SK-N-SH (cell line): ENCODE data around the gene LPCAT1. TPM values are rescaled to one million over a fixed set of nuclear protein-coding genes. Genes with fewer than 3 reads are reported as not detected.

Source experiments
- CTCF ChIA-PET: fragments of 300-600, 350-600 bp; formaldehyde crosslinking; extraction: SDS; loops from one replicate; lab custom pipeline; 2021; lab: Yijun Ruan, JAX
- POLR2A ChIA-PET: fragments of 350-600 bp; sonication (Branson Sonifier 250); formaldehyde crosslinking; extraction: SDS; loops from one replicate; lab custom pipeline; 2020; ENCODE audit warnings: antibody characterized with exemption, inconsistent platforms; lab: Yijun Ruan, JAX
- DNase-seq: peaks from one replicate; pipeline ENCODE4 v3.0.0; 2012
- H2AFZ ChIP-seq: fragments of 200-600 bp; sonication (generic); 2 replicates; pipeline ENCODE4 v1.8.1; 2016; ENCODE audit warnings: antibody characterized with exemption, mild to moderate bottlenecking, low read depth
- H3F3A ChIP-seq: fragments of 200-600 bp; sonication (generic); replicated peaks from 2 replicates; pipeline ENCODE3; 2016; ENCODE audit warnings: antibody characterized with exemption, mild to moderate bottlenecking; ENCODE audit not compliant: insufficient read depth
- H3K27ac ChIP-seq, 2 experiments: fragments of 200-500 bp in 1 of 2; fragments of 200-600 bp in 1 of 2; sonication (Bioruptor generic) in 1 of 2; sonication (generic), shearing (Covaris generic) in 1 of 2; 2 replicates each; pipeline versions ENCODE4 v1.5.1 to v1.6.1; 2014 to 2016; ENCODE audit warnings: low read depth in 2 of 2, inconsistent platforms in 1 of 2, low read length in 1 of 2, mild to moderate bottlenecking in 1 of 2, mixed read lengths in 1 of 2
- H3K27me3 ChIP-seq: fragments of 200-600 bp; sonication (generic), shearing (Covaris generic); 2 replicates; pipeline ENCODE4 v1.6.1; 2016; ENCODE audit warnings: mixed run types; ENCODE audit not compliant: insufficient read depth
- H3K36me3 ChIP-seq, 2 experiments: fragments of 200-500 bp in 1 of 2; fragments of 200-600 bp in 1 of 2; sonication (Bioruptor generic) in 1 of 2; sonication (generic) in 1 of 2; replicated peaks in 1 of 2; 2 replicates each; pipeline versions ENCODE3 to v1.5.1; 2014 to 2016; ENCODE audit warnings: low read length in 1 of 2, mild to moderate bottlenecking in 1 of 2; ENCODE audit not compliant: insufficient read depth in 2 of 2, control insufficient read depth in 1 of 2
- H3K4me1 ChIP-seq, 2 experiments: fragments of 200-500 bp in 1 of 2; fragments of 200-600 bp in 1 of 2; sonication (Bioruptor generic) in 1 of 2; sonication (generic), shearing (Covaris generic) in 1 of 2; 2 replicates each; pipeline versions ENCODE4 v1.5.1 to v1.6.1; 2014 to 2016; ENCODE audit warnings: low read depth in 1 of 2, low read length in 1 of 2, mixed run types in 1 of 2; ENCODE audit not compliant: insufficient read depth in 2 of 2, control insufficient read depth in 1 of 2
- H3K4me2 ChIP-seq: fragments of 200-600 bp; sonication (generic), shearing (Covaris generic); 2 replicates; pipeline ENCODE4 v1.6.1; 2017; ENCODE audit warnings: mixed run types
- H3K4me3 ChIP-seq, 2 experiments: fragments of 200-500 bp in 1 of 2; fragments of 200-600 bp in 1 of 2; sonication (Bioruptor generic) in 1 of 2; sonication (generic), shearing (Covaris generic) in 1 of 2; 2 replicates each; pipeline versions ENCODE4 v1.5.1 to v1.8.1; 2014 to 2016; ENCODE audit warnings: low read depth in 2 of 2, inconsistent platforms in 1 of 2, low read length in 1 of 2, mild to moderate bottlenecking in 1 of 2, mixed read lengths in 1 of 2, moderate library complexity in 1 of 2
- H3K79me2 ChIP-seq: fragments of 200-600 bp; sonication (generic); 2 replicates; pipeline ENCODE4 v1.8.1; 2017; ENCODE audit warnings: mild to moderate bottlenecking; ENCODE audit not compliant: insufficient read depth
- H3K9ac ChIP-seq: fragments of 200-600 bp; sonication (generic); 2 replicates; pipeline ENCODE4 v1.6.1; 2017; ENCODE audit warnings: mixed run types
- H3K9me2 ChIP-seq: fragments of 200-600 bp; sonication (generic); 2 replicates; pipeline ENCODE4 v1.6.1; 2017; ENCODE audit warnings: mixed run types
- H3K9me3 ChIP-seq: fragments of 200-600 bp; sonication (generic); 2 replicates; pipeline ENCODE4 v1.6.1; 2017; ENCODE audit warnings: mixed run types, mild to moderate bottlenecking, moderate library complexity
- H4K20me1 ChIP-seq: fragments of 200-600 bp; sonication (generic); 2 replicates; pipeline ENCODE4 v1.6.1; 2017; ENCODE audit warnings: mild to moderate bottlenecking, mixed run types; ENCODE audit not compliant: insufficient read depth
- CHD2 ChIP-seq: fragments of 150-350 bp; IDR thresholded peaks from 2 replicates; pipeline ENCODE4 v1.6.1; 2018; ENCODE audit warnings: low read length; ENCODE audit not compliant: partially characterized antibody
- EZH2phosphoT487 ChIP-seq: fragments of 200-600 bp; sonication (generic); IDR thresholded peaks from 2 replicates; pipeline ENCODE4 v1.6.1; 2017; ENCODE audit warnings: low read depth, mixed run types, mild to moderate bottlenecking, antibody characterized with exemption, moderate library complexity, borderline replicate concordance
- GABPA ChIP-seq: IDR thresholded peaks from 2 replicates; pipeline ENCODE4 v1.4.0; 2012; ENCODE audit warnings: low read depth, mild to moderate bottlenecking
- GATA2 ChIP-seq: sonication (generic); formaldehyde crosslinking; IDR thresholded peaks from 2 replicates; pipeline ENCODE4 v1.5.0; 2020; ENCODE audit warnings: mild to moderate bottlenecking, missing genetic modification reagents
- IRF3 ChIP-seq: fragments of 150-350 bp; IDR thresholded peaks from 2 replicates; pipeline ENCODE4 v1.6.1; 2016; ENCODE audit warnings: mild to moderate bottlenecking, low read depth, low read length
- NRF1 ChIP-seq: IDR thresholded peaks from 2 replicates; pipeline ENCODE4 v1.6.1; 2012; ENCODE audit warnings: low read depth, mild to moderate bottlenecking, low read length
- POLR2AphosphoS5 ChIP-seq: IDR thresholded peaks from 2 replicates; pipeline ENCODE4 v1.6.1; 2012; ENCODE audit warnings: low read depth, low read length
- RAD21 ChIP-seq: IDR thresholded peaks from 2 replicates; pipeline ENCODE4 v1.6.1; 2012; ENCODE audit warnings: mild to moderate bottlenecking, low read length
- TEAD4 ChIP-seq: IDR thresholded peaks from 2 replicates; pipeline ENCODE4 v1.4.0; 2012; ENCODE audit warnings: mild to moderate bottlenecking, borderline replicate concordance; ENCODE audit not compliant: insufficient read depth
- YY1 ChIP-seq: IDR thresholded peaks from 2 replicates; pipeline ENCODE4 v1.4.0; 2012; ENCODE audit warnings: low read depth, mild to moderate bottlenecking
- WGBS: methylation state at CpG from one replicate; pipeline ENCODE4 v1.1.6; 2017; ENCODE audit warnings: low lambda C conversion rate; 5-methylcytosine and 5-hydroxymethylcytosine counted together
- polyA plus RNA-seq, 3 experiments: library from polyadenylated mRNA; depleted of rRNA; stranded (reverse); fragments of >200 nt; gene quantifications; 2 replicates each; pipeline ENCODE4 v1.2.3, GENCODE V29; 2012
- TF ChIP-seq, protein P1 (sequence below): IDR thresholded peaks from 2 replicates; pipeline ENCODE4 v1.6.1; 2012; ENCODE audit warnings: mild to moderate bottlenecking, low read depth, low read length, moderate library complexity
- TF ChIP-seq, protein P2 (sequence below): IDR thresholded peaks from 2 replicates; pipeline ENCODE4 v1.4.0; 2012; ENCODE audit warnings: low read depth, borderline replicate concordance

LPCAT1 gene
- polyA plus RNA-seq, 1 of the 3 experiments (the other 2 are of a cell fraction) = 42.3 TPM

DNA sequence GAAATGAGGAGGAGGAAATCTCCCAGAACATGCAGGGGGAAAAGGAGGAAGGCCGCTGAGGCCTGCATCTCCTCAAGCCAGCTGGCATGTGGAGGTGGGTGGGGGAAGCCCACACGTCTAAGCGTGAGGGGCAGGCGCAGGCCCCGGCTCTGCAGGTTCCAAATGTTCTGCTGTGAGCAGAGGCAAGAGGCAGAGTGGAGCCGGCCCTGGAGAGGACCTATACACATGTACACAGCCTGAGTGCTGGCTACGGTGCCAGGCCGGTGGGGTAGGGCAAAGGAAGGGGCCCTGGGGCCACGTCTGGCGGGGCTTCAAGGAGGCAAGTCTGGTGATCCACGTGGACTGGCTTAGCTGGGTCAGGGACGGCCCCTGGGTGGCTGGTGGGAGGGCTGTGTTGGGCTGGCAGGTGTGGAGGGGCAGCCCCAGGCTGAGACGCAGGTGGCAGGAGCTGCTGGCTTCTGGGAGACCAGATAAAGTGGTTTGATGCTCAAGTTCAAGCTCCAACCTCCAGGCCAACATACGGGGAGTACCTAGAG, 26.4 kb downstream of the LPCAT1 start (continued):
- TF ChIP-seq, protein P1, sequence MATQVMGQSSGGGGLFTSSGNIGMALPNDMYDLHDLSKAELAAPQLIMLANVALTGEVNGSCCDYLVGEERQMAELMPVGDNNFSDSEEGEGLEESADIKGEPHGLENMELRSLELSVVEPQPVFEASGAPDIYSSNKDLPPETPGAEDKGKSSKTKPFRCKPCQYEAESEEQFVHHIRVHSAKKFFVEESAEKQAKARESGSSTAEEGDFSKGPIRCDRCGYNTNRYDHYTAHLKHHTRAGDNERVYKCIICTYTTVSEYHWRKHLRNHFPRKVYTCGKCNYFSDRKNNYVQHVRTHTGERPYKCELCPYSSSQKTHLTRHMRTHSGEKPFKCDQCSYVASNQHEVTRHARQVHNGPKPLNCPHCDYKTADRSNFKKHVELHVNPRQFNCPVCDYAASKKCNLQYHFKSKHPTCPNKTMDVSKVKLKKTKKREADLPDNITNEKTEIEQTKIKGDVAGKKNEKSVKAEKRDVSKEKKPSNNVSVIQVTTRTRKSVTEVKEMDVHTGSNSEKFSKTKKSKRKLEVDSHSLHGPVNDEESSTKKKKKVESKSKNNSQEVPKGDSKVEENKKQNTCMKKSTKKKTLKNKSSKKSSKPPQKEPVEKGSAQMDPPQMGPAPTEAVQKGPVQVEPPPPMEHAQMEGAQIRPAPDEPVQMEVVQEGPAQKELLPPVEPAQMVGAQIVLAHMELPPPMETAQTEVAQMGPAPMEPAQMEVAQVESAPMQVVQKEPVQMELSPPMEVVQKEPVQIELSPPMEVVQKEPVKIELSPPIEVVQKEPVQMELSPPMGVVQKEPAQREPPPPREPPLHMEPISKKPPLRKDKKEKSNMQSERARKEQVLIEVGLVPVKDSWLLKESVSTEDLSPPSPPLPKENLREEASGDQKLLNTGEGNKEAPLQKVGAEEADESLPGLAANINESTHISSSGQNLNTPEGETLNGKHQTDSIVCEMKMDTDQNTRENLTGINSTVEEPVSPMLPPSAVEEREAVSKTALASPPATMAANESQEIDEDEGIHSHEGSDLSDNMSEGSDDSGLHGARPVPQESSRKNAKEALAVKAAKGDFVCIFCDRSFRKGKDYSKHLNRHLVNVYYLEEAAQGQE = no peak

DNA sequence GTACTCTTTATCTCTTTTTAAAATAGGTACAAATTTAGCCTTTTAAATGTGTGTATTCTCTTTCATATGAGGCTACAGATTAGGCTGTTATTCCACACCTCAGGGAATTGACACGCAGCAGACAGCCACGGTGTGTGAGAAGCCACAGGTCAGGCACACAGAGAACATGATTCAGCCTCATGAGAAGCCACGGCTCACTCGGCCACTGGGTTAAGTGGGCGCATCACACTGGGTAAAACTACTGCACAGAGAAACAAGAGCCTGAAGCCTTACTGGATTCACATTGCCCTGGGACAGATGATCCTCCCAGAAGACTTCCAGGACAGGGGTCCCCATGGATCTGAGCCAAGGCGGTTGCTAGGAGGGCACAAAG, 28.2 kb downstream of the LPCAT1 start:
- Histone ChIP-seq H3K4me3 (no peak overlapping the region), H3K4me1 (peaks cover 0 to 5% of the 10 kb centered on the region in 2 experiments; a peak in 1 of 4 replicates), H3K9me2 (no peaks in the 10 kb centered on the region), H3K36me3 (peaks cover 4 to 40% of the 10 kb centered on the region in 2 experiments), H3F3A (no peaks in the 10 kb centered on the region), H2AFZ (no peak overlapping the region), H3K4me2 (no peak overlapping the region), H3K9me3 (no peaks in the 10 kb centered on the region), H3K27me3 (no peaks in the 10 kb centered on the region), H3K27ac (no peak overlapping the region), H3K79me2 (peaks cover 19% of the 10 kb centered on the region; the same call in 1 of the 2 replicates), H3K9ac (no peak overlapping the region), H4K20me1 (peaks cover 30% of the 10 kb centered on the region)
- 83% methylated on average over 6 of the region's 6 CpGs for WGBS
- no peak for DNase-seq
- no peak for TF ChIP-seq EZH2phosphoT487
- TF ChIP-seq RAD21 = no peak
- no peak for TF ChIP-seq NRF1
- no peak for TF ChIP-seq YY1
- TF ChIP-seq GATA2 (CRISPR knock-in tag) = no peak
- TF ChIP-seq, protein P2, sequence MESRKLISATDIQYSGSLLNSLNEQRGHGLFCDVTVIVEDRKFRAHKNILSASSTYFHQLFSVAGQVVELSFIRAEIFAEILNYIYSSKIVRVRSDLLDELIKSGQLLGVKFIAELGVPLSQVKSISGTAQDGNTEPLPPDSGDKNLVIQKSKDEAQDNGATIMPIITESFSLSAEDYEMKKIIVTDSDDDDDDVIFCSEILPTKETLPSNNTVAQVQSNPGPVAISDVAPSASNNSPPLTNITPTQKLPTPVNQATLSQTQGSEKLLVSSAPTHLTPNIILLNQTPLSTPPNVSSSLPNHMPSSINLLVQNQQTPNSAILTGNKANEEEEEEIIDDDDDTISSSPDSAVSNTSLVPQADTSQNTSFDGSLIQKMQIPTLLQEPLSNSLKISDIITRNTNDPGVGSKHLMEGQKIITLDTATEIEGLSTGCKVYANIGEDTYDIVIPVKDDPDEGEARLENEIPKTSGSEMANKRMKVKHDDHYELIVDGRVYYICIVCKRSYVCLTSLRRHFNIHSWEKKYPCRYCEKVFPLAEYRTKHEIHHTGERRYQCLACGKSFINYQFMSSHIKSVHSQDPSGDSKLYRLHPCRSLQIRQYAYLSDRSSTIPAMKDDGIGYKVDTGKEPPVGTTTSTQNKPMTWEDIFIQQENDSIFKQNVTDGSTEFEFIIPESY = no peak
- TF ChIP-seq GABPA = no peak
- no peak for TF ChIP-seq POLR2AphosphoS5
- no peak for TF ChIP-seq IRF3
- TF ChIP-seq TEAD4 = no peak
- no peak for TF ChIP-seq CHD2
- ChIA-PET CTCF (no interaction called here), POLR2A (no interaction called here)
